Measurements from ENCODE around the gene ARID1B.

DNA sequence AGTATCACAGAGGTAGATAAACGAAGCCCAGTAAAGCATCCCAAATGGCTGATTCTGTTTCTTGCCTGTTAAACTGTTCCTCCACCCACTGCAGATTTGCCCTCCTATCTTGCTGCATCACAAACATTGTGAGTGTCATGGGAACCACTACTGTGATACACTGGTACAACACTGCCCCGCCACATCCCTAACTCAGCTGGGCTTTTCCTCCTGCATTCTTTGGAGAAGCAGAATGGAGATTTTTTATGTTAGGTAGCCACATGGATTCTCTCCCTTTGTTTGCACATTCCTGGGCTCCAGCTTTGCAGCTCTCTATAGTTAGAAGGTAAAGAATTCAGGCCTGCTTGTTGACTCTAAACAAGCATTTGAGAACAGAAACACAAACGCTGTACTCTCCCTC, 312.1 kb downstream of the ARID1B start:
- no peak for TF ChIP-seq RAD21 (IDR thresholded peaks at IDR 0.05; ENCODE audit: insufficient read depth, low read depth, low read length)
- no peak for TF ChIP-seq EP300 (IDR thresholded peaks at IDR 0.05; ENCODE audit: borderline replicate concordance in 1 of 2, control insufficient read depth in 1 of 2, low read depth in 2 of 2, low read length in 2 of 2)
- TF ChIP-seq, protein P1, sequence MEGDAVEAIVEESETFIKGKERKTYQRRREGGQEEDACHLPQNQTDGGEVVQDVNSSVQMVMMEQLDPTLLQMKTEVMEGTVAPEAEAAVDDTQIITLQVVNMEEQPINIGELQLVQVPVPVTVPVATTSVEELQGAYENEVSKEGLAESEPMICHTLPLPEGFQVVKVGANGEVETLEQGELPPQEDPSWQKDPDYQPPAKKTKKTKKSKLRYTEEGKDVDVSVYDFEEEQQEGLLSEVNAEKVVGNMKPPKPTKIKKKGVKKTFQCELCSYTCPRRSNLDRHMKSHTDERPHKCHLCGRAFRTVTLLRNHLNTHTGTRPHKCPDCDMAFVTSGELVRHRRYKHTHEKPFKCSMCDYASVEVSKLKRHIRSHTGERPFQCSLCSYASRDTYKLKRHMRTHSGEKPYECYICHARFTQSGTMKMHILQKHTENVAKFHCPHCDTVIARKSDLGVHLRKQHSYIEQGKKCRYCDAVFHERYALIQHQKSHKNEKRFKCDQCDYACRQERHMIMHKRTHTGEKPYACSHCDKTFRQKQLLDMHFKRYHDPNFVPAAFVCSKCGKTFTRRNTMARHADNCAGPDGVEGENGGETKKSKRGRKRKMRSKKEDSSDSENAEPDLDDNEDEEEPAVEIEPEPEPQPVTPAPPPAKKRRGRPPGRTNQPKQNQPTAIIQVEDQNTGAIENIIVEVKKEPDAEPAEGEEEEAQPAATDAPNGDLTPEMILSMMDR (IDR thresholded peaks at IDR 0.05 in 2 of 3, conservative IDR thresholded peaks at IDR 0.05 in 1 of 3; ENCODE audit: control insufficient read depth in 2 of 3, extremely low read depth in 1 of 3, insufficient read depth in 1 of 3, low read depth in 3 of 3, low read length in 3 of 3), result no peak
- TF ChIP-seq SIN3A (IDR thresholded peaks at IDR 0.05; ENCODE audit: low read depth, low read length), result no peak
- no peak for TF ChIP-seq SMC3 (IDR thresholded peaks at IDR 0.05; ENCODE audit: borderline replicate concordance, low read length)
- no peak for TF ChIP-seq POLR2AphosphoS5 (IDR thresholded peaks at IDR 0.05; ENCODE audit: low read length)
- TF ChIP-seq, protein P2, sequence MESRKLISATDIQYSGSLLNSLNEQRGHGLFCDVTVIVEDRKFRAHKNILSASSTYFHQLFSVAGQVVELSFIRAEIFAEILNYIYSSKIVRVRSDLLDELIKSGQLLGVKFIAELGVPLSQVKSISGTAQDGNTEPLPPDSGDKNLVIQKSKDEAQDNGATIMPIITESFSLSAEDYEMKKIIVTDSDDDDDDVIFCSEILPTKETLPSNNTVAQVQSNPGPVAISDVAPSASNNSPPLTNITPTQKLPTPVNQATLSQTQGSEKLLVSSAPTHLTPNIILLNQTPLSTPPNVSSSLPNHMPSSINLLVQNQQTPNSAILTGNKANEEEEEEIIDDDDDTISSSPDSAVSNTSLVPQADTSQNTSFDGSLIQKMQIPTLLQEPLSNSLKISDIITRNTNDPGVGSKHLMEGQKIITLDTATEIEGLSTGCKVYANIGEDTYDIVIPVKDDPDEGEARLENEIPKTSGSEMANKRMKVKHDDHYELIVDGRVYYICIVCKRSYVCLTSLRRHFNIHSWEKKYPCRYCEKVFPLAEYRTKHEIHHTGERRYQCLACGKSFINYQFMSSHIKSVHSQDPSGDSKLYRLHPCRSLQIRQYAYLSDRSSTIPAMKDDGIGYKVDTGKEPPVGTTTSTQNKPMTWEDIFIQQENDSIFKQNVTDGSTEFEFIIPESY (IDR thresholded peaks at IDR 0.05), result no peak
- no peak for TF ChIP-seq POLR2A (IDR thresholded peaks at IDR 0.05; ENCODE audit: low read depth, low read length)
- TF ChIP-seq TCF7 (IDR thresholded peaks at IDR 0.05; ENCODE audit: borderline replicate concordance), result no peak
- TF ChIP-seq ESRRA (IDR thresholded peaks at IDR 0.05; ENCODE audit: low read length), result no peak

All from GM12878 (cell line).